H9 (cell line): ENCODE measurements around the gene DDX25. TPM values are rescaled to one million over a fixed set of nuclear protein-coding genes. Genes with fewer than 3 reads are reported as not detected.

Experiments used
- DNase-seq: peaks from one replicate; pipeline ENCODE4 v3.0.0-alpha.2; 2017
- H2AFZ ChIP-seq: one replicate; pipeline ENCODE4 v1.6.1; 2013; ENCODE audit warnings: mild to moderate bottlenecking, low read length, control low read depth, moderate library complexity
- H2AK5ac ChIP-seq: 2 replicates; pipeline ENCODE4 v1.6.1; 2013; ENCODE audit warnings: low read length, control low read depth, mixed read lengths; ENCODE audit not compliant: insufficient read length
- H2BK120ac ChIP-seq: one replicate; pipeline ENCODE4 v1.6.1; 2013; ENCODE audit warnings: low read depth, mild to moderate bottlenecking, low read length, control low read depth, inconsistent platforms; ENCODE audit not compliant: poor library complexity, severe bottlenecking
- H2BK12ac ChIP-seq: 2 replicates; pipeline ENCODE4 v1.6.1; 2013; ENCODE audit warnings: low read length, control low read depth, mixed read lengths, low read depth; ENCODE audit not compliant: insufficient read length
- H2BK15ac ChIP-seq: 2 replicates; pipeline ENCODE4 v1.6.1; 2013; ENCODE audit warnings: low read depth, low read length, control low read depth
- H2BK20ac ChIP-seq: one replicate; pipeline ENCODE4 v1.6.1; 2013; ENCODE audit warnings: low read depth, mild to moderate bottlenecking, low read length, control low read depth, inconsistent platforms; ENCODE audit not compliant: poor library complexity, severe bottlenecking
- H2BK5ac ChIP-seq: 2 replicates; pipeline ENCODE4 v1.6.1; 2013; ENCODE audit warnings: low read length, control low read depth, mixed read lengths; ENCODE audit not compliant: insufficient read length
- H3K14ac ChIP-seq: 2 replicates; pipeline ENCODE4 v1.6.1; 2013; ENCODE audit warnings: low read length, control low read depth; ENCODE audit not compliant: insufficient read depth
- H3K18ac ChIP-seq: 2 replicates; pipeline ENCODE4 v1.6.1; 2013; ENCODE audit warnings: low read depth, mild to moderate bottlenecking, mixed read lengths, low read length, control low read depth; ENCODE audit not compliant: insufficient read length
- H3K23ac ChIP-seq: 2 replicates; pipeline ENCODE4 v1.6.1; 2013; ENCODE audit warnings: low read length, control low read depth, mixed read lengths, low read depth; ENCODE audit not compliant: insufficient read length
- H3K23me2 ChIP-seq: 2 replicates; pipeline ENCODE4 v1.6.1; 2013; ENCODE audit warnings: low read depth, mild to moderate bottlenecking, mixed read lengths, low read length, control low read depth; ENCODE audit not compliant: insufficient read length, poor library complexity, severe bottlenecking
- H3K27ac ChIP-seq: 2 replicates; pipeline ENCODE4 v1.5.1; 2013; ENCODE audit warnings: low read length, control low read depth, mixed read lengths, low read depth; ENCODE audit not compliant: insufficient read length
- H3K27me3 ChIP-seq: 2 replicates; pipeline ENCODE4 v1.6.1; 2013; ENCODE audit warnings: low read length, control low read depth, inconsistent platforms; ENCODE audit not compliant: insufficient read depth
- H3K4ac ChIP-seq: 2 replicates; pipeline ENCODE4 v1.6.1; 2013; ENCODE audit warnings: low read depth, mild to moderate bottlenecking, control low read depth, inconsistent platforms, low read length, moderate library complexity
- H3K4me1 ChIP-seq: 2 replicates; pipeline ENCODE4 v1.6.1; 2013; ENCODE audit warnings: low read length, control low read depth, inconsistent platforms; ENCODE audit not compliant: insufficient read depth
- H3K4me2 ChIP-seq: 2 replicates; pipeline ENCODE4 v1.6.1; 2013; ENCODE audit warnings: low read length, control low read depth, mixed read lengths; ENCODE audit not compliant: insufficient read length, insufficient read depth
- H3K56ac ChIP-seq: 2 replicates; pipeline ENCODE4 v1.6.1; 2013; ENCODE audit warnings: low read depth, mild to moderate bottlenecking, mixed read lengths, low read length, control low read depth; ENCODE audit not compliant: insufficient read length
- H3K79me1 ChIP-seq: 2 replicates; pipeline ENCODE4 v1.6.1; 2013; ENCODE audit warnings: low read depth, mild to moderate bottlenecking, moderate library complexity, low read length, control low read depth, inconsistent platforms; ENCODE audit not compliant: insufficient read depth, poor library complexity, severe bottlenecking
- H3K79me2 ChIP-seq: 2 replicates; pipeline ENCODE4 v1.6.1; 2013; ENCODE audit warnings: low read length, control low read depth, inconsistent platforms; ENCODE audit not compliant: insufficient read depth
- H3K9ac ChIP-seq: 2 replicates; pipeline ENCODE4 v1.6.1; 2013; ENCODE audit warnings: low read length, control low read depth, mixed read lengths; ENCODE audit not compliant: insufficient read length; ENCODE audit errors: extremely low read depth
- H3K9me3 ChIP-seq: one replicate; pipeline ENCODE4 v1.6.1; 2013; ENCODE audit warnings: low read depth, low read length, inconsistent platforms; ENCODE audit not compliant: control insufficient read depth
- H3T11ph ChIP-seq: one replicate; pipeline ENCODE4 v1.6.1; 2013; ENCODE audit warnings: mild to moderate bottlenecking, low read length, control low read depth, inconsistent platforms
- H4K20me1 ChIP-seq: one replicate; pipeline ENCODE4 v1.6.1; 2013; ENCODE audit not compliant: control insufficient read depth, insufficient read length, insufficient read depth
- H4K5ac ChIP-seq: 2 replicates; pipeline ENCODE4 v1.6.1; 2013; ENCODE audit warnings: low read depth, mild to moderate bottlenecking, mixed read lengths, low read length, control low read depth; ENCODE audit not compliant: insufficient read length
- H4K8ac ChIP-seq: replicated peaks from 2 replicates; pipeline ENCODE4 v1.6.1; 2013; ENCODE audit warnings: low read length, control low read depth, mixed read lengths, low read depth; ENCODE audit not compliant: insufficient read length
- H4K91ac ChIP-seq: 2 replicates; pipeline ENCODE4 v1.6.1; 2013; ENCODE audit warnings: low read depth, mild to moderate bottlenecking, moderate library complexity, mixed read lengths, low read length, control low read depth; ENCODE audit not compliant: insufficient read length
- H3K27ac Mint-ChIP-seq, 3 experiments: 2 replicates in 2 of 3; 3 replicates in 1 of 3; pipeline ENCODE4 v1.8.0; 2020 to 2021; ENCODE audit warnings: mixed read lengths in 3 of 3, mild to moderate bottlenecking in 1 of 3, moderate library complexity in 1 of 3
- H3K27me3 Mint-ChIP-seq: 2 replicates; pipeline ENCODE4 v1.8.0; 2021; ENCODE audit warnings: low read depth, mild to moderate bottlenecking, moderate library complexity, mixed read lengths
- H3K36me3 Mint-ChIP-seq, 3 experiments: 2 replicates in 2 of 3; 3 replicates in 1 of 3; pipeline ENCODE4 v1.8.0; 2020 to 2021; ENCODE audit warnings: low read depth in 3 of 3, mixed read lengths in 3 of 3; ENCODE audit not compliant: insufficient read depth in 1 of 3
- H3K4me1 Mint-ChIP-seq, 2 experiments: 2 replicates each; pipeline ENCODE4 v1.8.0; 2020; ENCODE audit warnings: mixed read lengths in 2 of 2
- H3K4me3 Mint-ChIP-seq, 2 experiments: 2 replicates in 1 of 2; 3 replicates in 1 of 2; pipeline ENCODE4 v1.8.0; 2020 to 2021; ENCODE audit warnings: mild to moderate bottlenecking in 2 of 2, mixed read lengths in 2 of 2, moderate library complexity in 1 of 2
- H3K9me3 Mint-ChIP-seq, 2 experiments: 2 replicates in 1 of 2; 3 replicates in 1 of 2; pipeline ENCODE4 v1.8.0; 2020; ENCODE audit warnings: mild to moderate bottlenecking in 2 of 2, mixed read lengths in 2 of 2, moderate library complexity in 1 of 2
- total RNA-seq: library from RNA; stranded (reverse); gene quantifications from 2 replicates; pipeline ENCODE4 v1.2.1, GENCODE V29; 2021
- TF ChIP-seq, protein P1 (sequence below): fragments of 200-600 bp; sonication (generic); conservative IDR thresholded peaks from 3 replicates; pipeline ENCODE4 v1.8.0; 2021; ENCODE audit warnings: antibody characterized with exemption, mild to moderate bottlenecking

The DDX25 gene
- total RNA-seq, 1 experiment from 2014 or later: 6.9 TPM

- Histone ChIP-seq H4K8ac (no peak overlapping the region), H3K4me1 (peaks cover 4% of the 10 kb centered on the region; the same call in 1 of the 2 replicates), H3K79me2 (no peaks in the 10 kb centered on the region), H3K23ac (no peak overlapping the region), H4K91ac (no peak overlapping the region), H4K20me1 (no peaks in the 10 kb centered on the region), H2BK120ac (no peak overlapping the region), H3K23me2 (no peaks in the 10 kb centered on the region), H3K9ac (no peak overlapping the region), H2BK12ac (no peak overlapping the region), H2BK20ac (no peak overlapping the region), H3K27me3 (no peaks in the 10 kb centered on the region), H4K5ac (no peak overlapping the region), H3K18ac (no peak overlapping the region), H2BK5ac (no peak overlapping the region), H2AFZ (no peak overlapping the region), H3K27ac (no peak overlapping the region), H3T11ph (no peak overlapping the region), H3K79me1 (no peaks in the 10 kb centered on the region), H3K56ac (no peak overlapping the region), H2BK15ac (no peak overlapping the region), H3K4me2 (no peak overlapping the region), H3K14ac (no peak overlapping the region), H3K9me3 (no peaks in the 10 kb centered on the region), H3K4ac (no peak overlapping the region), H2AK5ac (no peak overlapping the region)
- Mint-ChIP-seq H3K27me3 (no peaks in the 10 kb centered on the region), H3K4me1 (peaks cover 19 to 25% of the 10 kb centered on the region in 2 experiments), H3K27ac (no peak overlapping the region; a peak in 1 of 7 replicates), H3K36me3 (no peaks in the 10 kb centered on the region), H3K4me3 (no peak overlapping the region), H3K9me3 (no peaks in the 10 kb centered on the region)
- no peak for DNase-seq
- TF ChIP-seq, protein P1, sequence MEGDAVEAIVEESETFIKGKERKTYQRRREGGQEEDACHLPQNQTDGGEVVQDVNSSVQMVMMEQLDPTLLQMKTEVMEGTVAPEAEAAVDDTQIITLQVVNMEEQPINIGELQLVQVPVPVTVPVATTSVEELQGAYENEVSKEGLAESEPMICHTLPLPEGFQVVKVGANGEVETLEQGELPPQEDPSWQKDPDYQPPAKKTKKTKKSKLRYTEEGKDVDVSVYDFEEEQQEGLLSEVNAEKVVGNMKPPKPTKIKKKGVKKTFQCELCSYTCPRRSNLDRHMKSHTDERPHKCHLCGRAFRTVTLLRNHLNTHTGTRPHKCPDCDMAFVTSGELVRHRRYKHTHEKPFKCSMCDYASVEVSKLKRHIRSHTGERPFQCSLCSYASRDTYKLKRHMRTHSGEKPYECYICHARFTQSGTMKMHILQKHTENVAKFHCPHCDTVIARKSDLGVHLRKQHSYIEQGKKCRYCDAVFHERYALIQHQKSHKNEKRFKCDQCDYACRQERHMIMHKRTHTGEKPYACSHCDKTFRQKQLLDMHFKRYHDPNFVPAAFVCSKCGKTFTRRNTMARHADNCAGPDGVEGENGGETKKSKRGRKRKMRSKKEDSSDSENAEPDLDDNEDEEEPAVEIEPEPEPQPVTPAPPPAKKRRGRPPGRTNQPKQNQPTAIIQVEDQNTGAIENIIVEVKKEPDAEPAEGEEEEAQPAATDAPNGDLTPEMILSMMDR: no peak
Measured at GRCh38 chr11:125976156-125976555, 71.8 kb downstream of the DDX25 start.
